GM12878 (cell line): ENCODE data around the gene LMO7.

Experiments
- ATF3 ChIP-seq: IDR thresholded peaks from 2 replicates; pipeline ENCODE4 v1.6.1; 2011; ENCODE audit warnings: low read depth, mild to moderate bottlenecking, low read length, moderate library complexity, borderline replicate concordance; ENCODE audit errors: extremely low read depth
- CTCF ChIP-seq, 3 experiments: IDR thresholded peaks in 2 of 3; conservative IDR thresholded peaks in 1 of 3; 2 replicates each; pipeline ENCODE4 v1.5.1; 2011; ENCODE audit warnings: low read depth in 3 of 3, low read length in 3 of 3, mild to moderate bottlenecking in 3 of 3, control low read depth in 2 of 3, moderate library complexity in 2 of 3, inconsistent platforms in 1 of 3, mixed read lengths in 1 of 3; ENCODE audit not compliant: control insufficient read depth in 2 of 3, insufficient read depth in 1 of 3; ENCODE audit errors: extremely low read depth in 1 of 3
- HDAC2 ChIP-seq: fragments of 200-600 bp; sonication (generic); IDR thresholded peaks from 2 replicates; pipeline ENCODE4 v1.6.1; 2017
- NFYA ChIP-seq: IDR thresholded peaks from 2 replicates; pipeline ENCODE4 v1.6.1; 2011; ENCODE audit warnings: low read depth, mild to moderate bottlenecking, low read length, improper control_type of control experiment, borderline replicate concordance
- NR2F1 ChIP-seq: fragments of 450-650 bp; conservative IDR thresholded peaks from 2 replicates; pipeline ENCODE4 v1.6.1; 2017; ENCODE audit warnings: mild to moderate bottlenecking
- TF ChIP-seq, protein P1 (sequence below): fragments of 450-650 bp; formaldehyde crosslinking; IDR thresholded peaks from 2 replicates; pipeline ENCODE4 v1.4.0; 2020; ENCODE audit warnings: mild to moderate bottlenecking, moderate library complexity

GRCh38 chr13:75705908-75706307, 69.8 kb downstream of the LMO7 start:
- no peak for TF ChIP-seq HDAC2
- TF ChIP-seq, protein P1, sequence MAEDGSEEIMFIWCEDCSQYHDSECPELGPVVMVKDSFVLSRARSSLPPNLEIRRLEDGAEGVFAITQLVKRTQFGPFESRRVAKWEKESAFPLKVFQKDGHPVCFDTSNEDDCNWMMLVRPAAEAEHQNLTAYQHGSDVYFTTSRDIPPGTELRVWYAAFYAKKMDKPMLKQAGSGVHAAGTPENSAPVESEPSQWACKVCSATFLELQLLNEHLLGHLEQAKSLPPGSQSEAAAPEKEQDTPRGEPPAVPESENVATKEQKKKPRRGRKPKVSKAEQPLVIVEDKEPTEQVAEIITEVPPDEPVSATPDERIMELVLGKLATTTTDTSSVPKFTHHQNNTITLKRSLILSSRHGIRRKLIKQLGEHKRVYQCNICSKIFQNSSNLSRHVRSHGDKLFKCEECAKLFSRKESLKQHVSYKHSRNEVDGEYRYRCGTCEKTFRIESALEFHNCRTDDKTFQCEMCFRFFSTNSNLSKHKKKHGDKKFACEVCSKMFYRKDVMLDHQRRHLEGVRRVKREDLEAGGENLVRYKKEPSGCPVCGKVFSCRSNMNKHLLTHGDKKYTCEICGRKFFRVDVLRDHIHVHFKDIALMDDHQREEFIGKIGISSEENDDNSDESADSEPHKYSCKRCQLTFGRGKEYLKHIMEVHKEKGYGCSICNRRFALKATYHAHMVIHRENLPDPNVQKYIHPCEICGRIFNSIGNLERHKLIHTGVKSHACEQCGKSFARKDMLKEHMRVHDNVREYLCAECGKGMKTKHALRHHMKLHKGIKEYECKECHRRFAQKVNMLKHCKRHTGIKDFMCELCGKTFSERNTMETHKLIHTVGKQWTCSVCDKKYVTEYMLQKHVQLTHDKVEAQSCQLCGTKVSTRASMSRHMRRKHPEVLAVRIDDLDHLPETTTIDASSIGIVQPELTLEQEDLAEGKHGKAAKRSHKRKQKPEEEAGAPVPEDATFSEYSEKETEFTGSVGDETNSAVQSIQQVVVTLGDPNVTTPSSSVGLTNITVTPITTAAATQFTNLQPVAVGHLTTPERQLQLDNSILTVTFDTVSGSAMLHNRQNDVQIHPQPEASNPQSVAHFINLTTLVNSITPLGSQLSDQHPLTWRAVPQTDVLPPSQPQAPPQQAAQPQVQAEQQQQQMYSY (CRISPR knock-in tag), result no peak
- no peak for TF ChIP-seq CTCF (IDR thresholded peaks at IDR 0.05 in 2 of 3, conservative IDR thresholded peaks at IDR 0.05 in 1 of 3; ENCODE audit: control insufficient read depth in 2 of 3, extremely low read depth in 1 of 3, insufficient read depth in 1 of 3, low read depth in 3 of 3, low read length in 3 of 3)
- no peak for TF ChIP-seq NR2F1
- TF ChIP-seq ATF3, result no peak
- TF ChIP-seq NFYA, result no peak
